ENCODE results near the gene SNHG17.

SNHG17 gene
- long read RNA-seq, partial matches to known transcripts: 2 of 119 reads
- long read RNA-seq, other reads (novel, unspliced or antisense): 115 of 119 reads

DNA sequence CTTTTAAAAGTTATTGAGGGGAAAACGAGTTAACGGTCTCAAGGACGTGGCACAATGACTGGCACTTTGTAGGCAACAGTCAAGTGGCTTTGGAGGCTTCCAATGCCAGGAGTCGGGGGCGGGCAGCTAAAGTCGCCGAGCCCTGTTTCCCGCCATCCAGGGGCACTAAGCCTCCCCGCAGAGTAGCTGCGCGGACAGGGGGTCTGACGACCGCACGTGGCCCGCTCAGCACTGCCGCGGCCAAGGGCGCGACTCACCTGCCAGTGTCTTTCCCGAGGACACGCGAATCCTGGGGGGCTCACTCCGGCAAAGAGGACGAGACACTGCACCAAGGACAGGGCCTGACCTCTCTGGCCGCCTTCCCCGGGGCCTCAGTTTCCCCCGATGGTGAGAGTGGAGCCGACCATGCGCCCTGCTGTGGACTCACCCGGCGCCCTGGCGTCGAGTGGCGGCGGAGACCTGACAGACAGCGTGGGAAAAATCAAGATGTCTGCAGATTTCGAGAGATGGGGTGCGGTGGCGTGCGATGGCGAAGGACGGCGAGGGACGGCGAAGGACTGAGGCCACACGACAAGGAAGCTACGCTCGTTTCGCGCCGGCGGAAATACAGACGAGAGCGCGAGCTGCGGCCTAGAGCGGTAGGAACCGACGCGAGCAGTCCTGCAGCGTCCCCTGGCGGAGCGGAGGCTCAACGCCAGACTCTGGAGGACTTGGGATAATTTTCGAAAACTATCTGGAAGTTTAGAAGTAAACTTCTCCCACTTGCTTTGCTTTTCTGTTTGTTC, at the start of gene SNHG17:
Gene SNHG17 (minus strand): TSS at position 559 of the 785 bp plus-strand sequence.
- DNase-seq (ENCODE audit: low read depth in 1 of 2, low spot score in 1 of 2): peak; percentile 92 to 99
- peak within 1 kb of the TSS; percentile 87 for H3K4me3 ChIP-seq (replicated peaks; ENCODE audit: insufficient read depth, low read length)
- TF ChIP-seq, protein P1, sequence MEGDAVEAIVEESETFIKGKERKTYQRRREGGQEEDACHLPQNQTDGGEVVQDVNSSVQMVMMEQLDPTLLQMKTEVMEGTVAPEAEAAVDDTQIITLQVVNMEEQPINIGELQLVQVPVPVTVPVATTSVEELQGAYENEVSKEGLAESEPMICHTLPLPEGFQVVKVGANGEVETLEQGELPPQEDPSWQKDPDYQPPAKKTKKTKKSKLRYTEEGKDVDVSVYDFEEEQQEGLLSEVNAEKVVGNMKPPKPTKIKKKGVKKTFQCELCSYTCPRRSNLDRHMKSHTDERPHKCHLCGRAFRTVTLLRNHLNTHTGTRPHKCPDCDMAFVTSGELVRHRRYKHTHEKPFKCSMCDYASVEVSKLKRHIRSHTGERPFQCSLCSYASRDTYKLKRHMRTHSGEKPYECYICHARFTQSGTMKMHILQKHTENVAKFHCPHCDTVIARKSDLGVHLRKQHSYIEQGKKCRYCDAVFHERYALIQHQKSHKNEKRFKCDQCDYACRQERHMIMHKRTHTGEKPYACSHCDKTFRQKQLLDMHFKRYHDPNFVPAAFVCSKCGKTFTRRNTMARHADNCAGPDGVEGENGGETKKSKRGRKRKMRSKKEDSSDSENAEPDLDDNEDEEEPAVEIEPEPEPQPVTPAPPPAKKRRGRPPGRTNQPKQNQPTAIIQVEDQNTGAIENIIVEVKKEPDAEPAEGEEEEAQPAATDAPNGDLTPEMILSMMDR (IDR thresholded peaks at IDR 0.05; ENCODE audit: insufficient read depth, low read length): peak; percentile 100
- TF ChIP-seq, protein P2, sequence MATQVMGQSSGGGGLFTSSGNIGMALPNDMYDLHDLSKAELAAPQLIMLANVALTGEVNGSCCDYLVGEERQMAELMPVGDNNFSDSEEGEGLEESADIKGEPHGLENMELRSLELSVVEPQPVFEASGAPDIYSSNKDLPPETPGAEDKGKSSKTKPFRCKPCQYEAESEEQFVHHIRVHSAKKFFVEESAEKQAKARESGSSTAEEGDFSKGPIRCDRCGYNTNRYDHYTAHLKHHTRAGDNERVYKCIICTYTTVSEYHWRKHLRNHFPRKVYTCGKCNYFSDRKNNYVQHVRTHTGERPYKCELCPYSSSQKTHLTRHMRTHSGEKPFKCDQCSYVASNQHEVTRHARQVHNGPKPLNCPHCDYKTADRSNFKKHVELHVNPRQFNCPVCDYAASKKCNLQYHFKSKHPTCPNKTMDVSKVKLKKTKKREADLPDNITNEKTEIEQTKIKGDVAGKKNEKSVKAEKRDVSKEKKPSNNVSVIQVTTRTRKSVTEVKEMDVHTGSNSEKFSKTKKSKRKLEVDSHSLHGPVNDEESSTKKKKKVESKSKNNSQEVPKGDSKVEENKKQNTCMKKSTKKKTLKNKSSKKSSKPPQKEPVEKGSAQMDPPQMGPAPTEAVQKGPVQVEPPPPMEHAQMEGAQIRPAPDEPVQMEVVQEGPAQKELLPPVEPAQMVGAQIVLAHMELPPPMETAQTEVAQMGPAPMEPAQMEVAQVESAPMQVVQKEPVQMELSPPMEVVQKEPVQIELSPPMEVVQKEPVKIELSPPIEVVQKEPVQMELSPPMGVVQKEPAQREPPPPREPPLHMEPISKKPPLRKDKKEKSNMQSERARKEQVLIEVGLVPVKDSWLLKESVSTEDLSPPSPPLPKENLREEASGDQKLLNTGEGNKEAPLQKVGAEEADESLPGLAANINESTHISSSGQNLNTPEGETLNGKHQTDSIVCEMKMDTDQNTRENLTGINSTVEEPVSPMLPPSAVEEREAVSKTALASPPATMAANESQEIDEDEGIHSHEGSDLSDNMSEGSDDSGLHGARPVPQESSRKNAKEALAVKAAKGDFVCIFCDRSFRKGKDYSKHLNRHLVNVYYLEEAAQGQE (IDR thresholded peaks at IDR 0.05; ENCODE audit: insufficient replicate concordance, low read depth): peak; percentile 87
- peak; percentile 99 for TF ChIP-seq POLR2AphosphoS5 (IDR thresholded peaks at IDR 0.05; ENCODE audit: low read depth)
- no peak for TF ChIP-seq SPI1 (IDR thresholded peaks at IDR 0.05; ENCODE audit: borderline replicate concordance, low read depth)
- peak; percentile 84 for TF ChIP-seq GABPA (IDR thresholded peaks at IDR 0.05; ENCODE audit: low read depth)
- H3K27me3 ChIP-seq (ENCODE audit: insufficient read depth, poor library complexity, severe bottlenecking): no peaks in the 10 kb centered on the region
- H3K27ac ChIP-seq (replicated peaks): peak within 1 kb of the TSS; percentile 95

DNA sequence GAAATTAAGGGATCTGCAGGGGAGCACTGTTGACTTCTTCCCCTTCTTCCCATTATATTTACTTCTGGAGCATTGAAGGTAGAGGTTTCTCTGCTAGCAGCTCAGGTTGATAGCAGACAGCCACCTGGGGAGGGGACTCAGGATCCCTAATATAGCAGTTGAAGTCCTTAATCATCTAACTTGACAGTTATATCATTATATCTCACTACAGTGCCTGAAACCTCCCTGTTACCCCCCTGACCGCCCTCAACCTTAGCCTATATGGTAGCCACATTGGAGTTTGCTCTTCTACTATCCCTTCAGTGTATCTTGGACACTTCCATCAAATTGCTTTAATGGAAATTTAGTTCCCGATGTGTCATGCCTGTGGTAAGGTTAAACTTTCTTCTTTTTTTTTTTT, 44.5 kb upstream of the SNHG17 start:
- TF ChIP-seq, protein P2 (IDR thresholded peaks at IDR 0.05; ENCODE audit: insufficient replicate concordance, low read depth): no peak
- TF ChIP-seq GABPA (IDR thresholded peaks at IDR 0.05; ENCODE audit: low read depth): no peak
- DNase-seq (ENCODE audit: low read depth in 1 of 2, low spot score in 1 of 2): no peak
- H3K27me3 ChIP-seq (ENCODE audit: insufficient read depth, poor library complexity, severe bottlenecking): no peaks in the 10 kb centered on the region
- no peak overlapping the region for H3K4me3 ChIP-seq (replicated peaks; ENCODE audit: insufficient read depth, low read length)
- H3K27ac ChIP-seq (replicated peaks): no peak overlapping the region

DNA sequence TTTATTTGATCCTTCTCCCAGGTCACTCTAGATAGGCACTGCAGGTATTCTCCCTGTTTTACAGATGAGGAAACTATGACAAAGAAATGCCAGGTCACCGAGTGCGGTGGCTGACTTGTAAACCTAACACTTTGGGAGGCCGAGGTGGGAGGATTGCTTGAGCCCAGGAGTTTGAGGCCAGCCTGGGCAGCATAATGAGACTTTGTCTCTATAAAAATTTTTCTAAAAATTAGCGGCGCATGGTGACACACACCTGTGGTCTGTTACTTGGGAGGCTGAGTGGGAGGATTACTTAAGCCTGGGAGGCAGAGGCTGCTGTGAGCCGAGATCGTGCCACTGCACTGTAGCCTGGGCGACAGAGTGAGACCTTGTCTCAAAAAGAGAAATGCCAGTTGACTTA, 42.6 kb upstream of the SNHG17 start:
- H3K4me3 ChIP-seq (replicated peaks; ENCODE audit: insufficient read depth, low read length): no peak overlapping the region
- no peak for TF ChIP-seq GABPA (IDR thresholded peaks at IDR 0.05; ENCODE audit: low read depth)
- TF ChIP-seq SPI1 (IDR thresholded peaks at IDR 0.05; ENCODE audit: borderline replicate concordance, low read depth): no peak
- TF ChIP-seq, protein P2 (IDR thresholded peaks at IDR 0.05; ENCODE audit: insufficient replicate concordance, low read depth): no peak
- no peak for TF ChIP-seq POLR2AphosphoS5 (IDR thresholded peaks at IDR 0.05; ENCODE audit: low read depth)
- TF ChIP-seq, protein P1 (IDR thresholded peaks at IDR 0.05; ENCODE audit: insufficient read depth, low read length): no peak
- no peaks in the 10 kb centered on the region for H3K27me3 ChIP-seq (ENCODE audit: insufficient read depth, poor library complexity, severe bottlenecking)
- no peak for DNase-seq (ENCODE audit: low read depth in 1 of 2, low spot score in 1 of 2)
- H3K27ac ChIP-seq (replicated peaks): no peak overlapping the region
